ENCODE measurements around the gene KRTAP4-11.
"Not testable (repeated sequence)": the region's sequence is repeated elsewhere in the genome, so short reads cannot be mapped to it uniquely, and the experiment has no call there.

The KRTAP4-11 gene

DNA sequence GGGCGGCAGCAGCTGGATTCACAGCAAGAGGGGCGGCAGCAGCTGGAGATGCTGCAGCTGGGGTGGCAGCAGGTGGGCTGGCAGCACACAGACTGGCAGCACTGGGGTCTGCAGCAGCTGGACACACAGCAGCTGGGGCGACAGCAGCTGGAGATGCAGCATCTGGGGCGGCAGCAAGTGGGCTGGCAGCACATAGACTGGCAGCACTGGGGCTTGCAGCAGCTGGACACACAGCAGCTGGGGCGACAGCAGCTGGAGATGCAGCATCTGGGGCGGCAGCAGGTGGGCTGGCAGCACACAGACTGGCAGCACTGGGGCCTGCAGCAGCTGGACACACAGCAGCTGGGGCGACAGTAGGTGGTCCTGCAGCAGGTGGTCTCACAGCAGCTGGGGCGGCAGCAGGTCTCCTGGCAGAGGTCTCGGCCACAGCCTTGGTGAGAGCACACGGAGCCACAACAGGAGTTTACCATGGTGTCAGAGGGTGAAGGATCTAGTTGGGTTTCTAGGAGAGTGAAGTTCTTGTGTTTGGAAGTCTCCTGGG lies at the start of gene KRTAP4-11:
TSS of gene KRTAP4-11 (minus strand) at position 528 of the 541 bp plus-strand sequence. CDS start at position 470, 58 bp downstream.
- not testable (repeated sequence) for H3K4me3 ChIP-seq (ENCODE audit: low read depth, low read length)

- no peak overlapping the region for H3K4me3 ChIP-seq (ENCODE audit: low read depth, low read length)
- TF ChIP-seq, protein P1, sequence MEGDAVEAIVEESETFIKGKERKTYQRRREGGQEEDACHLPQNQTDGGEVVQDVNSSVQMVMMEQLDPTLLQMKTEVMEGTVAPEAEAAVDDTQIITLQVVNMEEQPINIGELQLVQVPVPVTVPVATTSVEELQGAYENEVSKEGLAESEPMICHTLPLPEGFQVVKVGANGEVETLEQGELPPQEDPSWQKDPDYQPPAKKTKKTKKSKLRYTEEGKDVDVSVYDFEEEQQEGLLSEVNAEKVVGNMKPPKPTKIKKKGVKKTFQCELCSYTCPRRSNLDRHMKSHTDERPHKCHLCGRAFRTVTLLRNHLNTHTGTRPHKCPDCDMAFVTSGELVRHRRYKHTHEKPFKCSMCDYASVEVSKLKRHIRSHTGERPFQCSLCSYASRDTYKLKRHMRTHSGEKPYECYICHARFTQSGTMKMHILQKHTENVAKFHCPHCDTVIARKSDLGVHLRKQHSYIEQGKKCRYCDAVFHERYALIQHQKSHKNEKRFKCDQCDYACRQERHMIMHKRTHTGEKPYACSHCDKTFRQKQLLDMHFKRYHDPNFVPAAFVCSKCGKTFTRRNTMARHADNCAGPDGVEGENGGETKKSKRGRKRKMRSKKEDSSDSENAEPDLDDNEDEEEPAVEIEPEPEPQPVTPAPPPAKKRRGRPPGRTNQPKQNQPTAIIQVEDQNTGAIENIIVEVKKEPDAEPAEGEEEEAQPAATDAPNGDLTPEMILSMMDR (IDR thresholded peaks at IDR 0.05; ENCODE audit: low read depth, low read length) = no peak
Observed at GRCh38 chr17:41167561-41167960, 49.4 kb upstream of the KRTAP4-11 start.

- TF ChIP-seq, protein P1 (IDR thresholded peaks at IDR 0.05; ENCODE audit: low read depth, low read length) = no peak
Observed at GRCh38 chr17:41163828-41164227, 45.7 kb upstream of the KRTAP4-11 start.

GRCh38 chr17:41160648-41161047 lies 42.5 kb upstream of the KRTAP4-11 start, which contains the start of gene KRTAP4-4:
TSS of gene KRTAP4-4 (minus strand) at chr17:41160748. CDS start at chr17:41160691, 57 bp downstream.
- TF ChIP-seq, protein P1 (IDR thresholded peaks at IDR 0.05; ENCODE audit: low read depth, low read length) = no peak
- H3K4me3 ChIP-seq (ENCODE audit: low read depth, low read length) = no peak within 1 kb of the TSS

More at GRCh38 chr17:41163828-41164227, 45.7 kb upstream of the KRTAP4-11 start:
- no peak overlapping the region for H3K4me3 ChIP-seq (ENCODE audit: low read depth, low read length)

- H3K4me3 ChIP-seq (ENCODE audit: low read depth, low read length) = not testable (repeated sequence)
Observed at GRCh38 chr17:41160190-41160589, 42.0 kb upstream of the KRTAP4-11 start.

GRCh38 chr17:41153856-41154255 lies 35.7 kb upstream of the KRTAP4-11 start:
- no peak overlapping the region for H3K4me3 ChIP-seq (ENCODE audit: low read depth, low read length)
- TF ChIP-seq, protein P1 (IDR thresholded peaks at IDR 0.05; ENCODE audit: low read depth, low read length) = no peak

DNA sequence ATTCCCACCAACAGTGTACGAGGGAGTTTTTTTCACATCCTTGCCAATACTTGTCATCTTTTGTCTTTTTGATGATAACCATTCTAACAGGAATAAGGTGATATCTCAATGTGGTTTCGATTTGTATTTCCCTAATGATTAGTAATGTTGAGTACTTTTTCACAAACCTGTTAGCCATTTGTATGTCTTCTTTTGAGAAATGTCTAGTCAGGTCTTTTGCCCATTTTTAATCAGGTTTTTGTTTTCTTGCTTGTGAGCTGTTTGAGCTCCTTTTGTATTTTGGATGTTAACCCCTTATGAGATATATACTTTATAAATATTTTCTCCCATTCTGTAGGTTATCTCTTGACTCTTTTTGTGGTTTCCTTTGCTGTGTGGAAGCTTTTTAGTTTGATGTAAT lies 33.4 kb upstream of the KRTAP4-11 start:
- no peak overlapping the region for H3K4me3 ChIP-seq (ENCODE audit: low read depth, low read length)
- TF ChIP-seq, protein P1 (IDR thresholded peaks at IDR 0.05; ENCODE audit: low read depth, low read length) = no peak

- TF ChIP-seq, protein P1 (IDR thresholded peaks at IDR 0.05; ENCODE audit: low read depth, low read length) = no peak
- no peak overlapping the region for H3K4me3 ChIP-seq (ENCODE audit: low read depth, low read length)
Observed at GRCh38 chr17:41150026-41150425, 31.9 kb upstream of the KRTAP4-11 start.
